GM18873 (cell line): ENCODE results near the gene TCFL5.

Experiments
- ATAC-seq: cut with Tn5 transposase; IDR thresholded peaks from one replicate; pipeline ENCODE4 v1.9.1; 2021; ENCODE audit warnings: mild to moderate bottlenecking, moderate library complexity, moderate number of reproducible peaks; ENCODE audit not compliant: unreplicated experiment, low FRiP score

Gene TCFL5

DNA sequence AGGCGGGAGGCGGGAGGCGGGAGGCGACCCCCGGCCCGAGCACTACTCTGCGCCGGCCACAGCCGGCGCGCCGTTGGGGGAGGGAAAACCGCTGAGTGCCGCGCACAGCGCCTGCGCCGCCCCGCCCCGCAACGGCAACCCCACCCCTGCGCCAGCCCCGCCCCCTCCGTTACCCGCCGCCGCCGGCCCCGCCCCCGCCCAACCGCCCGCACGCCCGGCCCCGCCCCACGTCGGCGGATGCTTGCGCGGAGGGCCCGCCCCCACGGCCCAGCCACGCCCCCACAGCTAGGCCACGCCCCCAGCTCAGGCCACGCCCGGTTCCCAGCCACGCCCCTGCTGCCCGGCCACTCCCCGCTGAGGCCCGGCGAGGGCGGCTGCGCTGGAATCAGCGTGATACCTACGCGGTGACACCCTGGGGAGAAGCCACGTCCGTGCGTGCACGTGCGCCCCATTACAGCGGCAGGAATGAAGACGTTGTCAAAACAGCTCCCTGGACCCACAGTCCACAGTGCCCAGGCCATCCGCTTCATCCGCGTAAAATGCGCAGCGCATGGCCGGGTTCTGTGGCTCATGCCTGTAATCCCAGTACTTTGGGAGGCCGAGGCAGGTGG, at the start of gene TCFL5:
TSS of gene TCFL5 (minus strand) at position 97 of the 611 bp plus-strand sequence. CDS start 152 bp downstream, outside the sequence.
- no peak for ATAC-seq

DNA sequence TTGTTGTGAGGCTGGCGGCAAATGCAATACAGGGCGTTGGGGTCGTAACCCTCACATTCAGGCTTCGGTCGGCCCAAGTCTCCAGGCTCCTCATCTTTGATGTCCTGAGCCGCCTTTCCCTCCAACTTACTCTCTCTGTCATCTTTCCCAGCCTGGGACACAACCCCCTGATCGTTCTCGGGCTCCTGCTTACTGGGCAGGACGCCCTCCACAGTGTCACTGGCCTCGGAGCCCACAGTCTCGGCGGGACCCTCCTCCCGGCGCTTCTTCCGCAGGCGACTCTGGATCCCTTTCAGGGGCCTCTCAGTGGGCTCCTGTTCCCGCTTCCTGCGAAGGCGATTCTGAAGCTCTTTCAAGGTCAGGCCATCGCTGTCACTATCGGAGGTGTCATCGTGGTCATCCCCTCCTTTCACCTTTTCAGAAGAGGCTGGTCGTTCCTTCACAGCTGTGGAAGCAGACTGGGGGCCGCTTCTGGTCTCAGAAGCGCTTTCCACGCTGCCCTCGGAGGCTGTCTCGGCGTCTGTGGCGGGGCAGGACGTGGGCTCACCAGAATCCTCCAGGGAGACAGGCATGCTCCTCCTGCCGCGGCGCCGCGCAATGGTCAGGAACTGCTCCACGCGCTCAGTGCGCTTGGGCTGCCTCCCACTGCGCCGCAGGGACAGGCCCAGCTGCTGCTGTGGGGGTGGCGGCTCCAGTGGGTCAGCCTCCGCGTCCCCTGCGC, 49.3 kb upstream of the TCFL5 start:
- ATAC-seq, result no peak

DNA sequence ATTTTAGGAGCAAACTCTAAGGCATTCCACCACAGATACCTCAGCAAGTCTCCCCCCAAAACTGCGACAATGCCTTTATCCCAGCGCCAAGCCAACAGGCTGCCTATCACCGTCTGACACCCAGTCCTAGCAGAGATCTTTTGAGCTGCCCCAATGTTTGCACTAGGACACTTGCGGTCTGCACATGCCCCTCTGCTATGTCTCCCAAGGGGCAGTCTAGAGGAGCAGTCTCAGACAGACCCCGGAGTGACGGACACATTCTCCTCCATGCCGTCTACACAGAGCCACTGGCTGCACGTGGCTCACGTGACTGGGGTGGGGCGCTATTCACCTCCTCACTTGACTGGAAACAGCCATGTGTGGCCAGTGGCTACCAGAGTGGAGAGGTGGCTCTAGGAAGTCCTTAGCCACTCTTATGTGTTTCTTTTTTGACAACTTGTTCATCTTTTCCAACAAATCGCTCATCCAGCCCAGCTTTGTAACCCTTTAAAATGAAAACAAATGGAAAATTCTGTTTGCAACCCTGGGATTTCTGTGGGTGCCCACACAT, 48.7 kb upstream of the TCFL5 start:
- no peak for ATAC-seq

DNA sequence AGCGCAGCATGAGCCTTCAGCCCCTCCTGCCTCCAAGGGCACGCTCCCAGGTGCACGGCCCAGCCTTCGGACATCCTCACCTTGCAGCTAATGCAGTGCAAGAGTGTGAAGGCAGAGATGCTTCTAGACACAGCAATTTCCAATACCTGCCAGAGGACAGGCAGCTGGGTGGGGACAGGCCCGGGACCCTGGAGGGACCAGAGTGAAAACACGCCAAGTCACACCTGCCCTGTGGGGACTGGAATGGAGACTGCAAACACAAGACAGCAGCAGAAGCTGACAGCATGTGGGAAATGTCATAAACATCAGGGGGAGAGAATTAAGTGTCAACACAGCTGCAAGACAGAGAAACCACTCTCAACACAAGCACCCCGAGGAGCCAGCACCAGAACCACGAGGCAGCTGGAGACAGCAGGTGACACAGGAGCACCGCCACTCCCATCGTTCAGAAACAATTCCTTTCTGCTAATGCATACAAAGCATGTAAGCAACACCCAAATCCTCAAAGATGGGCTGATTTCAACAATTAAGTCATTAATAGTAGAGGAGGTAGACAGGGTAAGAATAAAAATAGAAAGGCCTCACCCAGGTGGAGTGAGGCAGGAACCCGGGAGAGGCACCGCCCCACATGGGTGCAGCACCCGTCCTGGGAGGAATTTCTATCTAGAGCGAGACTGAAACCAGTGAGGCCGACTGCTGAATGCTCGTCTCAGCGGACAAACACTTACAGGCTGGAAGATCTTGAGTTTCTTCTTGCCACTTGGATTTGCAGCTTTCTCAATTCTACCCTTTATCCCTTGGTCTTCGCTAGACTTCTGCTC, 47.6 kb upstream of the TCFL5 start:
- no peak for ATAC-seq

DNA sequence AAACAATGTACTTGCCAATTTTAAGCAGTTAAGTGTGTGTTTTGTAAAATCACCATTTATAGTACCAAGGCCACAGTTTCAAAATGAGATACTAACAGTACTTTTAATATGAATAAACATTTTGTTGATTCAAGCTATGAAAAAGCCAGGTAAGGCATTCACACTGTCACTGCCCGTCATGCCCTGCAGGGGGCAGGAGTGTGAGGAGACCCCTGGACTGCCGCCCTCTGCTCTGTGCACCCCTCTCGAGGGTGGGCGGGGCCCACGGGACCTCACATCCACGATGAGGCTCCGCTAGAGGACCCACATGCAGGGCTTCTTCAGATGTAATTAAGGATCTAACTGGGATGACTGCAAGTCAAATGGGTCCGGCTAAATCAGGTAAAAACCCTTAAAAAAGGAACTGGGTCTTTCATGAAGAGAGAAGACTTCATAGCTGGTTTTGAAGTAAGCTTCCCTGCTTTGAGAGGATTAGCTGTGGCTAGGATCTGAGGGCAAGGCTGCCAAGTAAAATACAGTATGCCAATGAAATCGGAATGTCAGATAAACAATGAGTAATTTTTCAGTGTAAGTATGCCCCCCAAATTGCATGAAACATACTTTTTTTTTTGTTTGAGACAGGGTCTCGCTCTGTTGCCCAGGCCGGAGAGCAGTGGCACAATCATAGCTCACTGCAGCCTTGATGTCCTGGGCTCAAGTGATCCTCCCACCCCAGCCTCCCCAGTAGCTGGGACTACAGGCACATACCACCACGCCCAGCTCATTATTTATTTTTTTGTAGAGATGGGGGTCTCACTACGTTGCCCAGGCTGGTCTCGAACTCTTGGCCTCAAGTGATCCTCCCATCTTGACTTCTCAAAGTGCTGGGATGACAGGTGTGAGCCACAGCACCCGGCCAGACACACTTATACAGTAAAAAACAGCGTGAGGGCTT, 46.0 kb upstream of the TCFL5 start:
- no peak for ATAC-seq

DNA sequence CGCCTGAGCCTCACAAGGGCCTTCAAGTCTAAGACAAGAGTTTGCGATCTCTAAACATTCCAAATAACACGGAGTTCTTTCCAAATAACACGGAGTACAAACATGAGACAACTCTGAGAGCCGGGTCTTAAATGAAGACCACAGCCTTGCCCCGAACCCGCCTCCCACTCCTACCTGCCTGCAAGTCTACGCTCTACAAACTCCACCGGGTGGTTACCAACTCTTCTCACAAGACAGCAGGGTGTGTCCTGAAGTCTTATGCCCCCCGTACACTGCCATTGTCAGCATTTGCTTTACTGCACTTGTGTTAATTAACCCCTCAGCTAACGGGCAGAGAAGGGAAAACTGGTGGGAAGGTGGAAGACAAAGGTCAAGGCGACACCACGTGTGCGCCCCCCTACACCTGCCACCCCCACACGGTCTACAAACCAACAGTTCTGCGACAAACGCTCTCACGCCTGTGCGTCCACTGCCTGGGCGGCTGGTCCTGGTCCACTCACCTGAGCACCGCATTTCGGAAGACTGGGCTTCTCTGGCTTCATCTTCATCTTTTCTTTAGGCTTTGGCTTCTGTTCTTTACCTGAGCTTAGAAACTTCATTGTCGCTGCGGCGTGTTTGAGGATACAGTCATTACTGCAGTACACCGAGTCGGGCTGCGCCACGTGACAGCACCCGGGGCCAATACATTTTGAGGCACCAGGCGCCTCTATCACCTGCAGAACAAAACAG, 45.2 kb upstream of the TCFL5 start:
- ATAC-seq, result no peak

DNA sequence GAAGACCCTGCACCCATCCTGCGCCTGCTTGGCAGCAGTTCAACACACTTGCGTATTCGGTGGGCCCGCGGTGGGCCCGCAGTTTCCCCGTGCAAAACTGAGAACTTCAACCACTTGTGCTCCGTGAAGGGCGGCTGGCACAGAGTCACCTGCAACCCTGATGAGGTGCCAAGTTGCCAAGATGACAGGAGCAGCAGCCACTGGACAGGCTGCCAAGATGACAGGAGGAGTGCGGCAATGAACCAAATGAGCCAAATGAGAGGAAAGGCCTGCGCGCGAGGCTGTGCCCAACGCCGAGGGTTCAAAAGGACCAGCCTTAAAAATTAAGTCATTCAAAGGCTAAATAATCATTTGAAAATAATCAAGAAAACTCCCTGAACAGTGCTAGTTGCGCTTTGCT, 44.6 kb upstream of the TCFL5 start:
- no peak for ATAC-seq

DNA sequence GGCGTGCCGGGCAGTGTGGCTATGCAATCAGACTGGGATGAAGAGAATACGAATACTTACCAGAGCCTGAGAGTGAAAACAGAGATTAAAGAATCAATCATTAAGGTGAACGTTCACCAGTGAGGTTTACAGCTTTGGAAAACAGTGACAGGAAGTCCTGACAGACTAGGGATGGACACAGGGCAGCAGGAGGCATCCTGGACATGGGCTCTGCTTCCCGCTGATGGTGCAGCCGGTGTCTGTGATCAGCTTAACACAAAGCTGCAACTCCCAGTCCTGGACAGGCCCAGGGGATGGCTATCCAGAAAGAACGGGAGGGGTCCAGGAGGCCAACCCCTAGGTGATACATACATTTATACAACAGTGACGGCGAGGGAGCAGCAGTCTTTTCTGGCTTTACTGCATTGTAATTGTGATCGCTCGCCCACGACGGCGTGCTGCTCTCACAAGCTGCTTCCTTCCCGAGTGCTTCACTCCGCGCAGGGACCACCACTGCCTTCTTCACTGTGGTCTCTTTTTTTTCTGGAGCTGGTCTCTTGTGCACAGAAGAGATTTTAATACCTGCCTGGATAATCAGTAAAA, 44.0 kb upstream of the TCFL5 start:
- ATAC-seq, result no peak

DNA sequence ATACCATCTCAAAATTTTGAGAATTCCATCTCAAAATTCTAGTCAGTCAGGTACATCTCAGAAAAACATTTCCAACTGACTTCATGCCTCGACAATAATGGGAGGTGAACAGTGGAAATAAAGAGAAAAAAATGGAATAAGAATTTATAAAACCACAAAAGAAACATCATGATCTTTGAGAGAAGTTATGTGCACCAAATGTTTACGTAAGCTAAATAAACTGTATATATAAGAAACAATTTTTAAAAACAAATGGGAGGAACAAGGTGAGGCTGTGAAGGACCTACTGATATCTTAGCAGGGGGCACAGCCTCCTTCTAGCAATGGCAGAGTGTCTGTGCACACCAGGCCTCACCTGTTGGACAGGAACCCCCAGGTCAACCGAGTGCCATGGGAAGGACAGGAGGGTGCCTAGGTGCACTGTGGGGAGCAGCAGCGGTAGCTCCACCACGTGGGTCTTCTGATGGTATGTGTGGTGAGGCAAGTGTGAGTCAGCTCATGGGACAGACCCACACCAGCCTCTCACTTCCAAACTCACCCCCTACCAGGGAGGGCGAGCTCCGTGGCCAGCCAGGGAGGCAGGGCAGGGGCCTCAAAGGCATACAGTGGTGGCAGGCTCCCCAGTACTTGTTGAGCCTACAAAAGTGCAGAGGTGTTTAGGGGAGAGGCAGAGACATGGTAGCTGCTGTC, 41.4 kb upstream of the TCFL5 start:
- ATAC-seq, result no peak

DNA sequence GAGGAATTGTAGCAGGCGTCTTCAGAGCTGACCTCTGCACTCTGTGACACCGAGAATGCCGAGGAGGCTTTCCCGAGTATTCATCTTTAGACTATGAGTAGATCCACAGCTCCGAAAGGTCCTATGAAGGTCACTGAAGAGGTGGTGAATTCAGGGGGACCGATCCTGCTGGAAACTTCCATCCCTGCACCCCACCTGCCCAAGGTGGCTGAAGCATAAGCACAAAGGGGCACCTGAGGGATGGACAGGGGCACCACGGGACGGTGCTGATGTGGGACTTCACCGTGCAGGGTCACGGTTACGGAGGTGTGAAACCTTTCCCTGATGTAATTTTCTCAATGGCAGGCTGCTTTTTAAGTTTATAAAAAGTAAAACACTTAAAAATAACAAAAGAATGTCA, 40.3 kb upstream of the TCFL5 start:
- ATAC-seq, result no peak

DNA sequence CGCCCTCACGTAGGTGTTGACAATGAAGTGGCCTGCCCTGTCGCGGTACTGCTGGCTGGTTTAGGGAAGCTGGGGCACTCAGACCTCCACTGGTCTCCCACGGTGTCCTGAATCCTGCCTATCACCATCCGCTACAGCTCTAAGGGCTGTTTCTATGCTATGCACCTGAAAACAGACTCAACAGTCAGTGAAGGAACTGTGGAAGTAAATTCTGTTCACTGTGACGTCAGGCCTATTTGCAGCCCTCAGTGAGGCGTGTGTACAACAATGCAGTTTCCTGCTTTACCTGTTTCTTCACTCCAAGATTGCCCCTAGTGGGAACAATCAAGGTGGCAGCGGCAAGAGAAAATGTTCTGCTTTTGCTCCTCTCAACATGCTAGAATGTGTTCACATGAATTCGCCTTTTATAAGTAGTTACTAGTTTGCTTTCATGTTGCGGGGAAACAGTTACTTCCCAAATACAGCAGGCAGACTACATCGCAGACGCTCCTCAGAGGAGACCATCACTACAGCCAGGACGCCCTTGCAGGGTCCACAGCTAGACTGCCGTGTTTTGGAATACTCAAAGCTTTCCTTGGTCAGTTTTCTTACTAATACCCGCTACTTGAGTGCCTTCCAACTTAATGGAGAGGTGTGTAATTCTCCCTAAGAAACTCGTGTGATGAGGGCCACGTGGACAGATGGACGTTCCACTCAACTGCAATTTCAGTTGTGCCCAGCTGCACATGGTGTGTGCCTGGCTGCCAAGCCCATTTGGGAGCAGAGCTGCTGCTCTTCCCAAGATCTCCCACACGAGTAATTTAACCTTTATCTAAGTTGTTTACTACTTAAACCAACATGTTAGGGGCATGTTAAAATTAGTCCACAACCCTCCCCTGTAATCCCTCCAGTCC, 39.3 kb upstream of the TCFL5 start:
- ATAC-seq, result no peak

DNA sequence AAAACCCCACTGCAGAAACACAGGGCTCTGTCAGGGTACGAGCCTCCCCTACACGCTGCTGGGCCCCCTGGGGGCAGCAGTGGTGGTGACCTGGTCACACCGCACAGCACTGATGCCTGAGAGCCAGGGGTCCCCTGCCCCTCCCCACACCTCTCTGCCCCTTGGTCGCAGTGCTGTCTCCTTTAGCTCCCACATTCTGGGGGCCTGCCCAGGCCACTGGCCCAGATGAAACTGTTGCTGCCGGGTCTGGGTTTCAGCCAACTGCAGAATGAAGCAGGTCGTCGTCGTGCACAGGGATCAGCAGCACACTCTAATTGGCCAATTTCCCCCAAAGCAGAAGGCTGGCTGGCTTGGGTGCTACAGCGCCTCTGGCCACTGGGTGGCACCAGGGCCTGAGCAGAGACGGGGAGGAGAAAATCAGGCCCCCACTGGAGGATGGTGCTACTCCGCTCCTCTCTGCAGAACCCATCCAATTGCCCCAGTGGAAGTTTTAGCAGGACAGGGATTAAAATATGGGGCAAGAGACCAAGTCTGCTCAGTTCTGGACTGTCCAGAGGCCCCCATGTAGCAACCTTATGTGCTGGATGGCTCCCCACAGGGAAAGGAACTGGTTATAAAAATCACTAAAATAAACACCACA, 38.5 kb upstream of the TCFL5 start:
- ATAC-seq, result peak; percentile 59

DNA sequence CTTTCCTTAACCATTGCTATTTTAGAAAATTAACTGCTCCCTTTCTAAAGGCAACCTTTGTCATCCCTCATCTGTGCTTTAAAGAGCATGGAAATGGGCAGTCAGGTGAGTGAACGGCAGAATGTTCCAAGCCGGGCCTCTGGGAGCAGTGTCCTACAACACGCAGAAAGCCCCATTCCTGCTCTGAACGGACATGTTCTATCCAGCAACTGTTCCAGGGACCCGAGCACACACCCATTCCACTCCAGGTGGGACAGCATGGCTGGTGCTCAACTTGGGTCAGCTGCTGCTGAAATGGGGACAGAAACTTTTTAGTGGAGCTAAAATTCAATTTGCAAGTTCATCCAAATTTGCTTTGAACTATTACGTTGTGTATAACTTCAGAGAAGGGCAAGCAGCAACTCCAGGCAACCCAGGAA, 38.0 kb upstream of the TCFL5 start:
- no peak for ATAC-seq

DNA sequence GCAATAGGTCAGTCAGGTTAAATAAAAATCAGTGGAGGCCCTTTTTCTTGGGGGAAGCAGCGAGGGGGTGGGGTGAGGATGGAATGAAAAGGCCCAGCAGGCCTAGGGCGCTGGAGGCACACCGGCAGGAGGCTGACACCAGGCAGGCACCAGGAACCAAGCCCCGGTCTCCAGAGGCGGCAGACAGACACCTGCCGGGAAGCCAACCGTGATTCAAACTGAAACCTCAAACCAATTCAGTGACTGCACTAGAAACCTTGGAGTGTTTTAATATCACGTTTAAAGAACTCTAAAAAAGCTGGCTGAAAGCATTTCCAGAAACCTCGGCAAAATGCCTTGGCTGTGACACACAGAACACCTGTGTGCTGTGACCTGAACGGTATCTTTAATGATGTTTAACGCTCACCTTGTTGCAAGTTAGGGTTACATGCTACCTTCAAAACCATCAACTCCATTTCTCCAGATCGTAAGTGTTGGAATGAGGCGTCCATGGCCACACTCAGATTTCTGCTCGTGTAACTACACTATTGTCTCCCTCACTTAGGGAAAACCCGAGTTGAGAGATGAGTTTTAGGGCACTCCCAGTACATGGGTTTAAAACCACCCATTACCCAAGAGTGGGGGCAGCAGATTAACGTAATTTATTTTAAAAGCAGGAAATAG, 37.5 kb upstream of the TCFL5 start:
- no peak for ATAC-seq

DNA sequence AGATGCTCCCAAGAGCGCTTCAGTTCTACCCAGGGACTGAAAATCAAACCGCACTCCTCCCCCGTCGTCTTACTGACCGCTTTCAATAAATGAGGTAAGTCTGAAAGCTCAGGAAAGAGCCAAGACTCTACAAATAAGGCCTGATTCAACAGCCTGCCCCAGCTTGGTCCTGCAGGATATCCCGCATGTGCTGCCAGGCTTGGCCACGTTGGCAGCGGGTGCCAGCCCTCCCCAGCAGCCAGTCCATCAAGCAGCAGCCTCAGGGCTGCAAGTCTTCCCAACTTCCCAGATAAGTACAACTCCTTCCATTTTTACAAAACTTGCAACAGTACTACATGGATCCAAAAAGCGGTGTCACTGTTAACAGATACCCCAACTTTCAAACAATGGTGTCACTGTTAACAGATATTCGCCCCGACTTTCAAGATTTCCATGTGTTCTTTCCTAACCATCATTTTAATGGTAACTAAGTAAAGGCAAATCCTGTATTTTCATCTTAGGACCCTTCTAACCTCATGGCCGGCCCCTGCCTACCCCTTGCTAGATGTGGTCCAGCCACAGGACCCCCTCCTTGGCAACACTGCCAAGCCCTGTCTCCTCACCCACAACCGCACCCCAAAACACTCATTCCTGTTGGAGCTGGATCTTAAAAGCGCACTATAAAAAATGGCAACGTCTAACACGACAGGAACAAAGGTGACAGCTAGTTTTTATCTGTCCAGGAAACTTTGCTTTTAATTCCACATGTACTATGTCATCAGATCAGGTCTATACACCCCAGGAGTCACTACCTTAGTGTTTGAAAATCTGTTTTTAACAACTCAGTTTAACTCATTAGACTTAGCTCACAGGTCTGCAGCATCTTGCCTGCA, 36.7 kb upstream of the TCFL5 start:
- ATAC-seq, result no peak

DNA sequence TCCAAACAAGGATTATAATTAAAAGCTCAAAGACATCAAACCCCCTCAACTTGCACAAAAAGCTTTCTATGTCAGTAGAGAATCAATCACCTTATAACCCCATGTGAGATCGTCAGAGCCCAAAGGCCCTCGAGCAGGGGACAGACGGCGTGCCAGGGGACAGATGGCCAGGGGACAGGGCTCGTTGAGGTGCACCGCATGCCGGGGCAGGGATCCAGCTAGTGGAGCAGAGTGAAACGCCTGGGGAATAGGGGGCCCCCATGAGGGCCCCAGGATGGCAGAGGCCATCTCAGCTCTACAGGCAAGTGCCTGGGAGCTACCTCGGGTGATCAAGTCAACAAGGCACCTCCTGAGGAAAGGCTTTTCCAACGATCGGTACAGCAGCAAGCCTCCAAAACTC, 36.0 kb upstream of the TCFL5 start:
- ATAC-seq, result no peak
